Heart right ventricle (tissue), 16 donors: ENCODE results near the gene ZFP64. TPM values are rescaled to one million over a fixed set of nuclear protein-coding genes. Genes with fewer than 3 reads are reported as not detected.

Experiments
- ATAC-seq, 8 donors: fragments of 200-7000 bp; cut with Tn5 transposase; one replicate each; pipeline ENCODE4 v1.9.1; 2020; ENCODE audit warnings: mild to moderate bottlenecking in 8 of 8, moderate library complexity in 8 of 8, moderate number of reproducible peaks in 1 of 8
- DNase-seq, 2 donors: peaks; one replicate each; pipeline ENCODE4 v3.0.0-alpha.2; 2020
- H3K27ac ChIP-seq, 10 donors: fragments of 200-600 bp; sonication (generic) in 2 of 10; one replicate each; pipeline versions ENCODE4 v1.5.0 to v1.8.0; 2020 to 2022; ENCODE audit warnings: mild to moderate bottlenecking in 3 of 10
- H3K27me3 ChIP-seq, 7 donors: fragments of 200-600 bp; one replicate each; pipeline ENCODE4 v1.8.0; 2021 to 2022; ENCODE audit warnings: mild to moderate bottlenecking in 2 of 7
- H3K36me3 ChIP-seq, 9 donors: fragments of 200-600 bp; sonication (generic) in 1 of 9; one replicate each; pipeline versions ENCODE4 v1.5.0 to v1.8.0; 2020 to 2022; ENCODE audit warnings: mild to moderate bottlenecking in 2 of 9
- H3K4me1 ChIP-seq, 9 donors: fragments of 200-600 bp; sonication (generic) in 1 of 9; one replicate each; pipeline versions ENCODE4 v1.5.0 to v1.8.0; 2020 to 2022; ENCODE audit warnings: mild to moderate bottlenecking in 4 of 9
- H3K4me3 ChIP-seq, 10 donors: fragments of 200-600 bp; sonication (generic) in 2 of 10; one replicate each; pipeline versions ENCODE4 v1.5.0 to v1.8.0; 2020 to 2022; ENCODE audit warnings: mild to moderate bottlenecking in 7 of 10, moderate library complexity in 2 of 10
- H3K9me3 ChIP-seq, 11 donors: fragments of 200-600 bp in 10 of 11; sonication (generic) in 2 of 11; one replicate each; pipeline versions ENCODE4 v1.5.0 to v1.8.0; 2013 to 2022; ENCODE audit warnings: mild to moderate bottlenecking in 2 of 11, control low read depth in 1 of 11, moderate library complexity in 1 of 11
- WGBS, 2 donors: extraction: QIAGEN DNeasy Blood & Tissue Kit; methylation state at CpG; one replicate each; pipeline ENCODE4 v1.1.7; 2013; ENCODE audit warnings: inconsistent platforms in 1 of 2; 5-methylcytosine and 5-hydroxymethylcytosine counted together
- intact Hi-C, 10 donors: fragments of 100-400 bp; cut with DNase I; formaldehyde crosslinking; loops; one replicate each; pipeline versions ENCODE4 v1.11.1 to v1.14.2; 2022
- polyA plus RNA-seq, 2 donors: library from polyadenylated mRNA; stranded (reverse); fragments of 200-250 nt; gene quantifications; one replicate each; pipeline ENCODE4 v1.2.3, GENCODE V29; 2013
- total RNA-seq, 10 donors: library from RNA; stranded (reverse); fragmentation: NEBNext Ultra II Directional in 3 of 10; extraction: Animal tissue kit (Norgen Biotek cat#: 25700) in 3 of 10; gene quantifications; one replicate each; pipeline versions ENCODE4 v1.2.1 to v1.2.4, GENCODE V29; 2021 to 2023
- TF ChIP-seq, protein P1 (sequence below), 9 donors: fragments of 200-600 bp; sonication (generic) in 2 of 9; IDR thresholded peaks; one replicate each; pipeline versions ENCODE4 v1.5.0 to v1.8.0; 2021 to 2022; ENCODE audit warnings: antibody characterized with exemption in 9 of 9, mild to moderate bottlenecking in 5 of 9, moderate library complexity in 1 of 9
- donor health status: Arrhythmogenic right ventricular cardiomyopathy.
- donor health status: ischemic (EF 13 %, LVEDD 7.1; RV severe dilation, severe dysfunction).
- donor health status: healthy with polysubstance abuse.
- donor health status: DM: no; HTN: yes; CAD: no.
- donor health status: DM: no; HTN: no; CAD: no.
- donor health status: ischemic (EF 25% LVEDD 6.9; RV normal size, moderate dysfunction).
- donor health status: ischemic (EF 25% LVEDD 5.7; RV mildly dilated, moderate dysfunction).
- donor health status: healthy.
- donor health status: DM: yes; HTN: yes; CAD: no.
- donor health status: Ischemic cardiomyopathy.
- donor health status: ischemic (EF 35%, LVEDD 5.7; RV mildly dilated, moderate dysfunction).
- donor health status: nonischemic (EF 11% LVEDD 7.7; RV severe dilation, severe dysfunction).
- donor health status: DM: yes; HTN: yes; CAD: no.
- donor health status: PGD.
- donor health status: ischemic (EF 29% LVEDD 5.4; RV normal size, mild dysfunction).
- donor health status: nonischemic (EF 23%, LVEDD 6.1; RV moderate dilation, normal function).

ZFP64 gene
- total and polyA plus RNA-seq, 12 donors, result 2.0 to 10.6 (median 8.0) TPM

GRCh38 chr20:52217689-52218395 lies 26.3 kb upstream of the ZFP64 start:
- intact Hi-C loops, result no loop called here
- peaks cover 0 to 7% (median 0%) of the 10 kb centered on the region in 7 donors for H3K27me3 ChIP-seq
- TF ChIP-seq, protein P1, sequence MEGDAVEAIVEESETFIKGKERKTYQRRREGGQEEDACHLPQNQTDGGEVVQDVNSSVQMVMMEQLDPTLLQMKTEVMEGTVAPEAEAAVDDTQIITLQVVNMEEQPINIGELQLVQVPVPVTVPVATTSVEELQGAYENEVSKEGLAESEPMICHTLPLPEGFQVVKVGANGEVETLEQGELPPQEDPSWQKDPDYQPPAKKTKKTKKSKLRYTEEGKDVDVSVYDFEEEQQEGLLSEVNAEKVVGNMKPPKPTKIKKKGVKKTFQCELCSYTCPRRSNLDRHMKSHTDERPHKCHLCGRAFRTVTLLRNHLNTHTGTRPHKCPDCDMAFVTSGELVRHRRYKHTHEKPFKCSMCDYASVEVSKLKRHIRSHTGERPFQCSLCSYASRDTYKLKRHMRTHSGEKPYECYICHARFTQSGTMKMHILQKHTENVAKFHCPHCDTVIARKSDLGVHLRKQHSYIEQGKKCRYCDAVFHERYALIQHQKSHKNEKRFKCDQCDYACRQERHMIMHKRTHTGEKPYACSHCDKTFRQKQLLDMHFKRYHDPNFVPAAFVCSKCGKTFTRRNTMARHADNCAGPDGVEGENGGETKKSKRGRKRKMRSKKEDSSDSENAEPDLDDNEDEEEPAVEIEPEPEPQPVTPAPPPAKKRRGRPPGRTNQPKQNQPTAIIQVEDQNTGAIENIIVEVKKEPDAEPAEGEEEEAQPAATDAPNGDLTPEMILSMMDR (IDR thresholded peaks at IDR 0.05), result no peak
- H3K27ac ChIP-seq, result no peak overlapping the region
- WGBS, 2 donors, result 68 to 75% methylated on average over 2 of the region's 2 CpGs
- H3K36me3 ChIP-seq, result no peaks in the 10 kb centered on the region
- no peak overlapping the region for H3K4me3 ChIP-seq
- DNase-seq (no peak), ATAC-seq (no peak)
- peaks cover 0 to 39% (median 12%) of the 10 kb centered on the region in 11 donors for H3K9me3 ChIP-seq
- no peaks in the 10 kb centered on the region for H3K4me1 ChIP-seq

DNA sequence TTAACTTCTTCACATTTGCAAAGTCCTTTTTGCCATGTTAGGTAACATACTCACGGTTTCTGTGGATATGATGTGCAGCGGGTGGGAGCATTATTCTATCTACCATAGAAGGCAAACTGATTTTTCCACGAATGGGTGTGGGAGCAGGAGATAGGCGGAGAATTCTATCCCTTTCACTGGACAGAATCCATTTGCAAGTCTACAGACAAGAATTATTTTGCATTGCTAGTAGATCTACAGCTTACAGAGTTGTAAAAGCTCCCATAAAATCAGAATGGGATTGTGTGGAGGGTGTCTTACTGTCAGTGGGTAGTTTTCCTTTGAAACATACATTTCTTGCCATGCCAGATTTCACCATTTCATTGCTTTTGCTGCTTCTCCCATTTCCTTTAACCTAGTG lies 22.4 kb upstream of the ZFP64 start:
- no peaks in the 10 kb centered on the region for H3K36me3 ChIP-seq
- no peaks in the 10 kb centered on the region for H3K4me1 ChIP-seq
- H3K4me3 ChIP-seq, result no peak overlapping the region
- peaks cover 0 to 7% (median 0%) of the 10 kb centered on the region in 7 donors for H3K27me3 ChIP-seq
- H3K9me3 ChIP-seq, result peaks cover 0 to 39% (median 12%) of the 10 kb centered on the region in 11 donors
- intact Hi-C loops, result no loop called here
- DNase-seq (no peak), ATAC-seq (no peak)
- WGBS, 2 donors, result 69% methylated on average over 4 of the region's 4 CpGs
- no peak overlapping the region for H3K27ac ChIP-seq
- TF ChIP-seq, protein P1 (IDR thresholded peaks at IDR 0.05), result no peak

GRCh38 chr20:52212943-52213342 lies 21.4 kb upstream of the ZFP64 start:
- H3K4me3 ChIP-seq, result no peak overlapping the region
- H3K9me3 ChIP-seq, result peaks cover 0 to 39% (median 12%) of the 10 kb centered on the region in 11 donors
- no peaks in the 10 kb centered on the region for H3K36me3 ChIP-seq
- H3K4me1 ChIP-seq, result no peaks in the 10 kb centered on the region
- peaks cover 0 to 7% (median 0%) of the 10 kb centered on the region in 7 donors for H3K27me3 ChIP-seq
- H3K27ac ChIP-seq, result no peak overlapping the region
- ATAC-seq (no peak), DNase-seq (no peak)
- intact Hi-C loops, result no loop called here
- TF ChIP-seq, protein P1 (IDR thresholded peaks at IDR 0.05), result no peak
- 74 to 77% methylated on average over 2 of the region's 2 CpGs for WGBS, 2 donors

DNA sequence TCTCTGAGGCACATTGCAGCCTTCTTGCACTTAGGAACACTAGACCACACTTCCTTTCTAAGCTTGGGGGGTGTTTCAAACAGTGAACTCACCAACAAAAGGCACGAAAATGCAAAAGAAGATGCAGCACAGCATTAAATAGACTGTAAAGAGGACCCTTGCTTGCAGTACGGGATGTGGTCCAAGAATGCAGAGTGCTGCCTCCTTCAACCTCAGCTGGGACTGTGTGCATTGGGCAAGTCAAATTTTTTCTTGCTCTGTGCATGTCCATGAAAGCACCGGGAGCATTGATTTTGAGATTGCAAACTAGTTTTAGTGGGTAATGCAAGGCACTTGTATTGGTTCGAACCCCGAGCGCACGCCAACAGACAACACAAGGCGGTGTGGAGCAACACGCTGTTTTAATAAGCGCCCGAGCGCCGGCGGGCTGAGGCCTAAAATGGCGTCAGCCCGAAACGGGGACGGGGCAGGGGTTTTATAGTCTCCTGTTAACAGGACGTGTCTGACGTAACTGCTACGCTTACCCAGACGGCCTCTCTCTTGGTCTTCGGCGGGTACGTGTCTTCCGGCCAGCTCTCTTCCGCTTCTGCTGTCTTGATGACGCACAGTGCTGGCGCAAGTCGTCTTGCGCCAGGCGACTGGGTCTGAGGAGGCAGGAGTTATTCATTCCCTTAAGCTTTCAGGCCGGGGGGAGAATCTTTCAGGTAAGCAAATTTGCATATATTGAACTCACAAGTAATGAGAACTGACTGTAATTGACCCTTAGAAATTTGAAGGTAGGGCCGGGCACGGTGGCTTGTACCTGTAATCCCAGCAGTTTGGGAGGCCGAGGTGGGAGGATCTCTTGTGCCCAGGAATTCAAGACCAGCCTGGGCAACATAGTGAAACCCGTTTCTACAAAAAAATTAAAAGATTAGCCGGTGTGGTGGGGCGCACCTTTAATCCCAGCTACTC lies 18.7 kb upstream of the ZFP64 start:
- no peak overlapping the region for H3K4me3 ChIP-seq
- H3K36me3 ChIP-seq, result no peaks in the 10 kb centered on the region
- TF ChIP-seq, protein P1 (IDR thresholded peaks at IDR 0.05), result no peak
- ATAC-seq (no peak), DNase-seq (no peak)
- WGBS, 2 donors, result 92 to 93% methylated on average over 39 of the region's 39 CpGs
- H3K27me3 ChIP-seq, result peaks cover 0 to 6% (median 5%) of the 10 kb centered on the region in 7 donors
- no peak overlapping the region for H3K27ac ChIP-seq
- no peaks in the 10 kb centered on the region for H3K4me1 ChIP-seq
- peaks cover 0 to 28% (median 5%) of the 10 kb centered on the region in 11 donors for H3K9me3 ChIP-seq
- intact Hi-C loops, result no loop called here
